CD4-positive, alpha-beta T cell (primary cell): ENCODE data around the gene MCTP1. TPM values are rescaled to one million over a fixed set of nuclear protein-coding genes. Genes with fewer than 3 reads are reported as not detected.
A peak's percentile ranks its signal among the peaks of the same experiment; 100 is the strongest.

Experiments used
- ATAC-seq: fragments of 200-7000 bp; cut with Tn5 transposase; one replicate; pipeline ENCODE4 v1.10.0; 2022; ENCODE audit warnings: mild to moderate bottlenecking; ENCODE audit not compliant: poor library complexity
- CTCF ChIA-PET: fragments of 350-600 bp; sonication (Branson Sonifier 250); formaldehyde crosslinking; loops from one replicate; lab custom pipeline; 2021; ENCODE audit warnings: antibody characterized with exemption, inconsistent platforms; lab: Charles Lee
- POLR2A ChIA-PET: fragments of 350-600 bp; sonication (Branson Sonifier 250); formaldehyde crosslinking; loops from one replicate; lab custom pipeline; 2021; ENCODE audit warnings: antibody characterized with exemption, inconsistent platforms; lab: Charles Lee
- DNase-seq, 14 experiments: peaks; one replicate each; pipeline ENCODE4 v3.0.0-alpha.2; 2013 to 2020; ENCODE audit warnings: mixed read lengths in 2 of 14
- H3K27ac ChIP-seq, 2 donors: one replicate each; pipeline versions ENCODE4 v1.5.1 to v1.7.0; 2013; ENCODE audit warnings: low read length in 2 of 2, low read depth in 1 of 2, mild to moderate bottlenecking in 1 of 2
- H3K27me3 ChIP-seq, 2 experiments: 1 replicate in 1 of 2; 2 replicates in 1 of 2; pipeline versions ENCODE4 v1.6.1 to v1.7.0; 2013; ENCODE audit warnings: low read length in 2 of 2, control low read depth in 1 of 2, mild to moderate bottlenecking in 1 of 2, moderate library complexity in 1 of 2; ENCODE audit not compliant: insufficient read depth in 2 of 2, control insufficient read depth in 1 of 2
- H3K36me3 ChIP-seq: one replicate; pipeline ENCODE4 v1.6.1; 2013; ENCODE audit warnings: low read length, control low read depth; ENCODE audit not compliant: insufficient read depth
- H3K4me1 ChIP-seq: one replicate; pipeline ENCODE4 v1.6.1; 2013; ENCODE audit warnings: low read length, control low read depth; ENCODE audit not compliant: insufficient read depth
- H3K4me3 ChIP-seq: one replicate; pipeline ENCODE4 v1.5.1; 2013; ENCODE audit warnings: mild to moderate bottlenecking, low read length, moderate library complexity
- H3K9me3 ChIP-seq, 2 experiments: 1 replicate in 1 of 2; 2 replicates in 1 of 2; pipeline versions ENCODE4 v1.6.1 to v1.7.0; 2013; ENCODE audit warnings: low read length in 2 of 2, mild to moderate bottlenecking in 2 of 2, control low read depth in 1 of 2, moderate library complexity in 1 of 2; ENCODE audit not compliant: control insufficient read depth in 1 of 2, insufficient read depth in 1 of 2
- H3K27ac Mint-ChIP-seq: one replicate; pipeline ENCODE4 v1.8.0; 2020; ENCODE audit warnings: mixed read lengths
- H3K27me3 Mint-ChIP-seq: one replicate; pipeline ENCODE4 v1.8.0; 2021; ENCODE audit warnings: mixed read lengths
- H3K36me3 Mint-ChIP-seq: one replicate; pipeline ENCODE4 v1.8.0; 2021; ENCODE audit warnings: low read depth, mixed read lengths
- H3K4me1 Mint-ChIP-seq: one replicate; pipeline ENCODE4 v1.8.0; 2021; ENCODE audit warnings: low read depth, mixed read lengths
- H3K4me3 Mint-ChIP-seq: one replicate; pipeline ENCODE4 v1.8.0; 2020; ENCODE audit warnings: mild to moderate bottlenecking, mixed read lengths
- H3K9me3 Mint-ChIP-seq: one replicate; pipeline ENCODE4 v1.8.0; 2020; ENCODE audit warnings: mixed read lengths
- intact Hi-C, 2 experiments: fragments of 100-400 bp; cut with DNase I in 1 of 2; cut with micrococcal nuclease in 1 of 2; formaldehyde crosslinking; loops; one replicate each; pipeline versions ENCODE4 v1.15.1 to v1.9.0; 2023 to 2025; cut with DNase I, micrococcal nuclease
- polyA plus RNA-seq, 2 donors: library from polyadenylated mRNA; unstranded; fragments of 120-200 nt; gene quantifications; one replicate each; pipeline ENCODE4 v1.2.1, GENCODE V29; 2013
- total RNA-seq, 174 experiments: library from RNA in 2 of 174; stranded (reverse) in 2 of 174; gene quantifications; one replicate each; pipeline ENCODE4 v1.2.3 and lab custom pipeline; 2021 to 2026
- TF ChIP-seq, protein P1 (sequence below): fragments of 200-600 bp; IDR thresholded peaks from one replicate; pipeline ENCODE4 v1.8.0; 2022; ENCODE audit warnings: antibody characterized with exemption, mild to moderate bottlenecking

The MCTP1 gene
- 1 to 10 TPM; 2.1 to 2.7 TPM for total RNA-seq
- polyA plus RNA-seq (2013, experiment 1 of 2): 11.5 TPM
- 8.0 TPM for polyA plus RNA-seq (2013, experiment 2 of 2)
- total RNA-seq (lab: John Stamatoyannopoulos, UW): 0.08 to 6.5 (median 1.7) reads per million in 172 experiments

GRCh38 chr5:95284572-95285408, at the start of gene MCTP1:
Gene MCTP1, minus strand, starts transcription at chr5:95285094.
- intact Hi-C loops: no loop called here
- no peak for ATAC-seq
- peaks cover 36 to 70% of the 10 kb centered on the region in 2 experiments for H3K27me3 ChIP-seq
- H3K9me3 ChIP-seq: no peaks in the 10 kb centered on the region
- H3K4me3 Mint-ChIP-seq: peak within 1 kb of the TSS; percentile 82
- H3K27me3 Mint-ChIP-seq: peaks cover 74% of the 10 kb centered on the region
- no peak within 1 kb of the TSS for H3K27ac ChIP-seq
- no peaks in the 10 kb centered on the region for H3K9me3 Mint-ChIP-seq
- TF ChIP-seq, protein P1, sequence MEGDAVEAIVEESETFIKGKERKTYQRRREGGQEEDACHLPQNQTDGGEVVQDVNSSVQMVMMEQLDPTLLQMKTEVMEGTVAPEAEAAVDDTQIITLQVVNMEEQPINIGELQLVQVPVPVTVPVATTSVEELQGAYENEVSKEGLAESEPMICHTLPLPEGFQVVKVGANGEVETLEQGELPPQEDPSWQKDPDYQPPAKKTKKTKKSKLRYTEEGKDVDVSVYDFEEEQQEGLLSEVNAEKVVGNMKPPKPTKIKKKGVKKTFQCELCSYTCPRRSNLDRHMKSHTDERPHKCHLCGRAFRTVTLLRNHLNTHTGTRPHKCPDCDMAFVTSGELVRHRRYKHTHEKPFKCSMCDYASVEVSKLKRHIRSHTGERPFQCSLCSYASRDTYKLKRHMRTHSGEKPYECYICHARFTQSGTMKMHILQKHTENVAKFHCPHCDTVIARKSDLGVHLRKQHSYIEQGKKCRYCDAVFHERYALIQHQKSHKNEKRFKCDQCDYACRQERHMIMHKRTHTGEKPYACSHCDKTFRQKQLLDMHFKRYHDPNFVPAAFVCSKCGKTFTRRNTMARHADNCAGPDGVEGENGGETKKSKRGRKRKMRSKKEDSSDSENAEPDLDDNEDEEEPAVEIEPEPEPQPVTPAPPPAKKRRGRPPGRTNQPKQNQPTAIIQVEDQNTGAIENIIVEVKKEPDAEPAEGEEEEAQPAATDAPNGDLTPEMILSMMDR: no peak
- DNase-seq: peak in 2 of 14 experiments; percentile 9 to 10
- CTCF ChIA-PET: no interaction called here
- no peaks in the 10 kb centered on the region for H3K36me3 ChIP-seq
- H3K4me3 ChIP-seq: peak within 1 kb of the TSS; percentile 33
- peaks cover 12% of the 10 kb centered on the region for H3K4me1 ChIP-seq
- H3K36me3 Mint-ChIP-seq: no peaks in the 10 kb centered on the region
- POLR2A ChIA-PET: no interaction called here
- no peak within 1 kb of the TSS for H3K27ac Mint-ChIP-seq
- peaks cover 14% of the 10 kb centered on the region for H3K4me1 Mint-ChIP-seq

DNA sequence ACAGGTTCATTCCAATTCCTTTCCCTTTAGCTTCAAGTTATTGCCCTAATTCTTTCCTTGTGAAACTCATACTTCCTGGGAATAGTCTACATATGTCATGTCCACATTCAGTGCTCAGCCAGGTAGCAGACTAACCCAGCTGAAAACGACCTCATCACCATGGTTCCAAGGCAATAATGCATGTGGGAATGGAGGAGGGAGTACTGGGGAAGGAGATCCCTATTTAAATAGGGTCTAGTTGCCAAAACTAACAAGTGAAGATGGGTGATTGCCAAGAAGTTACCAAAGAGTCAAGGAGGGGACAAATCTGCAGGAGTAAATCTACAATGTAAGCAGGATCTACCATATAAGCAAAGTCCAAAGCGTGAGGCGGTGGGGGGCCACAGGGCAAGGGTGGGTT, 47.3 kb upstream of the MCTP1 start:
- H3K27ac Mint-ChIP-seq: no peak overlapping the region
- ATAC-seq (no peak), DNase-seq (no peak)
- H3K9me3 ChIP-seq: no peaks in the 10 kb centered on the region
- intact Hi-C loops: no loop called here
- H3K27ac ChIP-seq: no peak overlapping the region
- no peak overlapping the region for H3K4me3 ChIP-seq
- H3K36me3 Mint-ChIP-seq: no peaks in the 10 kb centered on the region
- no peaks in the 10 kb centered on the region for H3K36me3 ChIP-seq
- no peak overlapping the region for H3K4me3 Mint-ChIP-seq
- POLR2A ChIA-PET: no interaction called here
- no peaks in the 10 kb centered on the region for H3K9me3 Mint-ChIP-seq
- H3K27me3 ChIP-seq: no peaks in the 10 kb centered on the region
- peaks cover 7% of the 10 kb centered on the region for H3K27me3 Mint-ChIP-seq
- H3K4me1 ChIP-seq: no peaks in the 10 kb centered on the region
- CTCF ChIA-PET: no interaction called here
- TF ChIP-seq, protein P1: no peak
- H3K4me1 Mint-ChIP-seq: no peaks in the 10 kb centered on the region

DNA sequence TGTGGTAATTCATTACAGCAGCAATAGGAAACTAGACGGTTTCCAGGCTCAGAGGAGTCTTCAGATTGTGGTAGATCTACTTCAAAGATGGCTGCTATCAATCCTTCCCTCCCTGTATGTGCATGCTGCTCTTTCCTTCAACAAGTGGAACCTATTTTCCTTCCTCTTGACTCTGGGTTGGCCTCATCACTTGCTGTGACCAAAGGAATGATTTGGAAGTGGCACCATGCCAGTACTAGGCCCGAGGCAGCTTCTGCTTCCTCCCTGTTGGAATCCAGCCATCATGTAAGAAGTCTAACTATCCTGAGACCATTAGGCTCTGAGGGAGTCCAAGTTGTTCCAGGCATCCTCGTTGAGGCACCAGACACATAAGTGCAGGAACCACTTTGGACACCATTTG, 46.5 kb upstream of the MCTP1 start:
- CTCF ChIA-PET: no interaction called here
- Histone ChIP-seq H3K4me1 (no peaks in the 10 kb centered on the region), H3K9me3 (no peaks in the 10 kb centered on the region), H3K27me3 (no peaks in the 10 kb centered on the region), H3K27ac (no peak overlapping the region), H3K4me3 (no peak overlapping the region), H3K36me3 (no peaks in the 10 kb centered on the region)
- POLR2A ChIA-PET: no interaction called here
- H3K9me3 Mint-ChIP-seq: no peaks in the 10 kb centered on the region
- no peak overlapping the region for H3K27ac Mint-ChIP-seq
- no peak overlapping the region for H3K4me3 Mint-ChIP-seq
- ATAC-seq: no peak
- no peak for DNase-seq
- no peaks in the 10 kb centered on the region for H3K4me1 Mint-ChIP-seq
- intact Hi-C loops: no loop called here
- TF ChIP-seq, protein P1: no peak
- H3K27me3 Mint-ChIP-seq: peaks cover 5% of the 10 kb centered on the region
- H3K36me3 Mint-ChIP-seq: no peaks in the 10 kb centered on the region
